BJ (cell line): ENCODE data around the gene ALCAM. TPM values are rescaled to one million over a fixed set of nuclear protein-coding genes. Genes with fewer than 3 reads are reported as not detected.

Experiments
- CTCF ChIA-PET: fragments of 350-600 bp; formaldehyde crosslinking; extraction: SDS; loops from one replicate; lab custom pipeline; 2021; ENCODE audit warnings: antibody characterized with exemption, inconsistent platforms; lab: Yijun Ruan, JAX
- POLR2A ChIA-PET: fragments of 300-600 bp; sonication (Branson Sonifier 250); formaldehyde crosslinking; extraction: SDS; loops from one replicate; lab custom pipeline; 2021; ENCODE audit warnings: antibody characterized with exemption; lab: Charles Lee
- DNase-seq: peaks from one replicate; pipeline ENCODE4 v3.0.0-alpha.2; 2011; ENCODE audit warnings: low read depth
- H3K27me3 ChIP-seq: 2 replicates; pipeline ENCODE4 v1.6.0; 2011; ENCODE audit warnings: low read length; ENCODE audit not compliant: control insufficient read depth, insufficient read depth
- H3K36me3 ChIP-seq: 2 replicates; pipeline ENCODE4 v1.5.1; 2011; ENCODE audit warnings: low read length; ENCODE audit not compliant: control insufficient read depth, insufficient read depth
- H3K4me3 ChIP-seq: 2 replicates; pipeline ENCODE4 v1.5.1; 2011; ENCODE audit warnings: low read depth, mild to moderate bottlenecking, control low read depth, low read length
- polyA plus RNA-seq: library from polyadenylated mRNA; depleted of rRNA; stranded (reverse); fragments of >200 nt; gene quantifications from 2 replicates; pipeline ENCODE4 v1.2.3, GENCODE V29; 2011
- TF ChIP-seq, protein P1 (sequence below): IDR thresholded peaks from 2 replicates; pipeline ENCODE4 v1.5.1; 2011; ENCODE audit warnings: low read depth, mild to moderate bottlenecking, control low read depth, inconsistent platforms, low read length, moderate library complexity; ENCODE audit not compliant: insufficient read depth

ALCAM gene
- polyA plus RNA-seq, 1 experiment = 89.5 TPM

DNA sequence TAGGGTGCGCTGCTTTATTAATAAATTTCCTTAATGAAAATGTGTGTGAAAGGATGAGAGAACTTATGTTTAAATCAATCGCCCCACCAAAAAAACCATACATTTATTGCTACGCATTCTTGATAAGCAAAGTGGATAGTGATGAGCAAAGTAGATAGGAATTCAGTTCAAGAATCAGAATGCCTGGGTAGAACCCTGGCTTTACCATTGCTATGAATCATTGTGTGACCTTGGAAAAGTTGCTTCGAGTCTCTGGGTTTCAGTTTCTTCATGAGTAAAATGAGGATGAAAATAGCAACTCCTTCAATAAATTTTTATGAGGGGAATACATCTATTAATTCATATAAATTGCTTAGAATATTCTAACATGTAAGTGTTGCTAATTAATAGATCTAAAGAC lies 2.6 kb upstream of the ALCAM start:
- Histone ChIP-seq H3K4me3 (no peak overlapping the region), H3K27me3 (no peaks in the 10 kb centered on the region), H3K36me3 (no peaks in the 10 kb centered on the region)
- DNase-seq = no peak
- TF ChIP-seq, protein P1, sequence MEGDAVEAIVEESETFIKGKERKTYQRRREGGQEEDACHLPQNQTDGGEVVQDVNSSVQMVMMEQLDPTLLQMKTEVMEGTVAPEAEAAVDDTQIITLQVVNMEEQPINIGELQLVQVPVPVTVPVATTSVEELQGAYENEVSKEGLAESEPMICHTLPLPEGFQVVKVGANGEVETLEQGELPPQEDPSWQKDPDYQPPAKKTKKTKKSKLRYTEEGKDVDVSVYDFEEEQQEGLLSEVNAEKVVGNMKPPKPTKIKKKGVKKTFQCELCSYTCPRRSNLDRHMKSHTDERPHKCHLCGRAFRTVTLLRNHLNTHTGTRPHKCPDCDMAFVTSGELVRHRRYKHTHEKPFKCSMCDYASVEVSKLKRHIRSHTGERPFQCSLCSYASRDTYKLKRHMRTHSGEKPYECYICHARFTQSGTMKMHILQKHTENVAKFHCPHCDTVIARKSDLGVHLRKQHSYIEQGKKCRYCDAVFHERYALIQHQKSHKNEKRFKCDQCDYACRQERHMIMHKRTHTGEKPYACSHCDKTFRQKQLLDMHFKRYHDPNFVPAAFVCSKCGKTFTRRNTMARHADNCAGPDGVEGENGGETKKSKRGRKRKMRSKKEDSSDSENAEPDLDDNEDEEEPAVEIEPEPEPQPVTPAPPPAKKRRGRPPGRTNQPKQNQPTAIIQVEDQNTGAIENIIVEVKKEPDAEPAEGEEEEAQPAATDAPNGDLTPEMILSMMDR = no peak
- CTCF ChIA-PET = no interaction called here
- POLR2A ChIA-PET = no interaction called here

DNA sequence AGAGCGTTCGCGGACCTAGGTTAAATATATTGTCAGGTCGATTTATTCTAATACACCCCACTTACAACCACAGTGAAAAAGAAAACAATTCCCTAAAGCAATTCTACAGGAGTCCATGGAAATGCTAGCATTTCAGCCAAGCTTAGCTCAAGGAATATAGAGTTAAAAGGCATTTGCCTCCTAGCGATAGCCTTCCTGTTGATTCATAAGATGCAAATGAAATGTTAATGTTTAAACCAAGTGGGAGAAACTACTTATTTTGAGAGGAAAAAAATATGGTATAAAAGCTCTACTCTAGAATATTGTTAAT lies 1.7 kb upstream of the ALCAM start:
- CTCF ChIA-PET = interaction anchor here (0.8 to 4.7 kb wide), 7 partner anchors 140 to 800 kb away, joined by 3 to 30 read pairs (median 4); no protein-coding TSS in a partner anchor
- no peak for DNase-seq
- Histone ChIP-seq H3K27me3 (no peaks in the 10 kb centered on the region), H3K4me3 (peak overlapping the region; percentile 68; the same call in 1 of the 2 replicates), H3K36me3 (no peaks in the 10 kb centered on the region)
- TF ChIP-seq, protein P1 = no peak
- POLR2A ChIA-PET = no interaction called here

DNA sequence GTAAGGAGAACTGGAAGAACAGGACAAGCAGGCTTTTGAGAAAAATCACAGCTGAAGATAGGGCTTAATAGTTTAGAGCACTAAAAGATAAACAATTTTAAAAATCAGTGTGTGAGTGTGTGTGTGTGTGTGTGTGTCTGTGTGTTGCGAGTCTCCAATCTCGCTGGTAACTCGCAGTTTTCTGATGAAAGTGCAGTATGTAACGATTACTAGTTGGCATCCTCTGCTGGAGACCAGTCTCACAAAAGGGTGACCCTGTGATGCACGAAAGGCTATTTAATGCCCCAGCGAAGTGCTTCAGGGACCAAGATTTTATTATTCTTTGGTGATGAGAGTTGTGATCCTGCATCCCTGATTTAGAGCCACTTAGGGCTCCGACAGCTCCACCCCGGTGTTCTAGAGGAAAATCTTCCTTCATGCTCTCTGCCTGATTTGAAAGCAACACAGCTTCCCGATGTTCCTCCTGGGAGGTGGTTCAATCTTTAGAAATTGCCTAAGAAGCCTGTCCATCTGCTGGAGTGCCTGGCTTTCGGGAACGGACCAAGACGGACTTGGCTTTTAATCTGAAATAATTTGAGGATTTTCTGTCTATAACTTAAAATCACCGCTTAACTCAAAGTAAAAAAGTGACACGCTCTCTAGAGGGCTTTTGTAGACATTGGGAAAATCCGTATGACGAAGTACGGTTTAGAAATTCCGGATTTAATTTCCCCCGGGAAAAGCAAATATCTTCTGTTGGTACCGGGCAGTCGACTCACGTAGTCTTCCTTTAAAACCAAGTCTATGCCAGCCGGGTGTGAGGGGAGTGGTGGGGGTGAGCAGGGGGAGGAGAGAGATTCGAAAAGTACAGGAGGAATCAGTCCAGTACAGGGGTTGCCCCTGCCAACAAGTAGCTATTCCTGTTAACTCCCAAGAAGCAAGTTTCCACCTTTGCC lies 1.1 kb upstream of the ALCAM start:
- Histone ChIP-seq H3K36me3 (no peaks in the 10 kb centered on the region), H3K4me3 (peak overlapping the region; percentile 68), H3K27me3 (no peaks in the 10 kb centered on the region)
- TF ChIP-seq, protein P1 = no peak
- CTCF ChIA-PET = interaction anchor here (0.7 to 4.7 kb wide), 16 partner anchors 9 to 801 kb away, joined by 3 to 30 read pairs (median 4); no protein-coding TSS in a partner anchor
- DNase-seq = no peak
- POLR2A ChIA-PET = interaction anchor here (0.7 kb wide), 1 partner anchor 108 kb away, joined by 5 read pairs; no protein-coding TSS in a partner anchor

DNA sequence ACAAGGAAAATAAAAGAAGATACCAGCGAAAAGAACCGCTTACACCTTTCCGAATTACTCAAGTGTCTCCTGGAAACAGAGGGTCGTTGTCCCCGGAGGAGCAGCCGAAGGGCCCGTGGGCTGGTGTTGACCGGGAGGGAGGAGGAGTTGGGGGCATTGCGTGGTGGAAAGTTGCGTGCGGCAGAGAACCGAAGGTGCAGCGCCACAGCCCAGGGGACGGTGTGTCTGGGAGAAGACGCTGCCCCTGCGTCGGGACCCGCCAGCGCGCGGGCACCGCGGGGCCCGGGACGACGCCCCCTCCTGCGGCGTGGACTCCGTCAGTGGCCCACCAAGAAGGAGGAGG lies 325 bp downstream of the ALCAM start:
- DNase-seq = no peak
- no peaks in the 10 kb centered on the region for H3K27me3 ChIP-seq
- ChIA-PET POLR2A (interaction anchor here (0.7 kb wide), 1 partner anchor 705 kb away, joined by 6 read pairs; no protein-coding TSS in a partner anchor), CTCF (interaction anchor here (0.9 to 4.7 kb wide), 10 partner anchors 8 to 771 kb away, joined by 3 to 30 read pairs (median 5); no protein-coding TSS in a partner anchor)
- no peaks in the 10 kb centered on the region for H3K36me3 ChIP-seq
- peak overlapping the region; percentile 61 for H3K4me3 ChIP-seq
- TF ChIP-seq, protein P1 = no peak

DNA sequence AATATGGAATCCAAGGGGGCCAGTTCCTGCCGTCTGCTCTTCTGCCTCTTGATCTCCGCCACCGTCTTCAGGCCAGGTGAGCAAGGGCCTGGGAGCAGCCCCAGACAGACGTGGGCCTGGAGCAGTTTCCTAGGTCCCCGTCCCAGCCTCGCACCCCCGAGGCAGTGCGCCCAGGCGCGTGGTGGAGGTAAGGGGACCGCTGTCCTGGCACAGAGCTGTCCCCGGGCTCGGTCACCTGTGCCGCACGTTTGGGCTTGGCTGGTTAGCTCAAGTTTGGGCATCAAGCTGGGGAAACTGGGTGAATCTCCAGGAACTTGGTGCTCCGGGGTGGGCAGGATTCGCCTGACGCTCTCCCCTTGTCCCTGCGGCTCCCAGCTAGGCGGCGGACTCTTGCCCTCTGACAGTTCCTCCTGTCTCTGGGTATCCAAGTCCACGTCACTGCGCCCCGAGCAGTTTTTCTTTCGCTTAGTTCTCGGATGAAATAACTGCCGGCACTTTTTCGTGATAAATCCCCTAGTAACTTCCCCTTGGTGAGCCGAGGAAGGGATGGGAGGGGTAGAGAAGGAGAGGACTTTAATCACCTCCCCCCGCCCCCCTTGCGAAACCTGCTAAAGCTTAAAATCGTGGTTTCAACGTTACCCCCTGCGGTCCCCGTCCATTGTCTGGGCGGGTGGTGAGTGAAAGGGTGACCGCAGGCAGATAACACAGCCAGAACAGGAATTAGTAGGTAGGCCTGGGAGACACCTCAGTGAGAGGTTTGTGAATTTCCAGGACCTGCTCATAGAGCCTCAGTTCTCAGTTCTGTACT lies 901 bp downstream of the ALCAM start:
- peak overlapping the region; percentile 61 for H3K4me3 ChIP-seq
- POLR2A ChIA-PET = no interaction called here
- no peaks in the 10 kb centered on the region for H3K27me3 ChIP-seq
- CTCF ChIA-PET = interaction anchor here (0.6 to 4.7 kb wide), 9 partner anchors 8 to 1401 kb away, joined by 3 to 30 read pairs (median 4); no protein-coding TSS in a partner anchor
- H3K36me3 ChIP-seq = no peaks in the 10 kb centered on the region
- no peak for DNase-seq
- TF ChIP-seq, protein P1 = peak; percentile 31; the same call in 1 of the 2 replicates
